ENCODE results near the gene SGMS1.

The SGMS1 gene

GRCh38 chr10:50526185-50526584 lies 97.6 kb downstream of the SGMS1 start:
- TF ChIP-seq CTCF (IDR thresholded peaks at IDR 0.05; ENCODE audit: low read depth, low read length) (no peak), EZH2phosphoT487 (IDR thresholded peaks at IDR 0.05; ENCODE audit: low read depth) (no peak)
- no peaks in the 10 kb centered on the region for H3K79me2 ChIP-seq (ENCODE audit: low read length)

GRCh38 chr10:50523357-50523756 lies 100.4 kb downstream of the SGMS1 start:
- no peak for TF ChIP-seq CTCF (IDR thresholded peaks at IDR 0.05; ENCODE audit: low read depth, low read length)
- no peak for TF ChIP-seq EZH2phosphoT487 (IDR thresholded peaks at IDR 0.05; ENCODE audit: low read depth)
- Histone ChIP-seq H3K79me2 (ENCODE audit: low read length) (no peaks in the 10 kb centered on the region), H3K27ac (ENCODE audit: low read length) (no peak overlapping the region), H2AFZ (ENCODE audit: low read depth, low read length) (no peak overlapping the region), H3K27me3 (ENCODE audit: low read depth, low read length) (no peaks in the 10 kb centered on the region), H3K4me1 (ENCODE audit: low read length) (peaks cover 4% of the 10 kb centered on the region), H3K9me3 (ENCODE audit: insufficient read depth, low read length) (no peaks in the 10 kb centered on the region), H3K9ac (ENCODE audit: low read length) (no peak overlapping the region), H4K20me1 (ENCODE audit: insufficient read depth, low read length) (no peaks in the 10 kb centered on the region), H3K36me3 (replicated peaks; ENCODE audit: low read depth, low read length) (no peaks in the 10 kb centered on the region), H3K4me3 (ENCODE audit: low read length) (no peak overlapping the region), H3K4me2 (ENCODE audit: low read length) (no peak overlapping the region)

More at GRCh38 chr10:50526185-50526584, 97.6 kb downstream of the SGMS1 start:
- Histone ChIP-seq H3K9me3 (ENCODE audit: insufficient read depth, low read length) (no peaks in the 10 kb centered on the region), H3K36me3 (replicated peaks; ENCODE audit: low read depth, low read length) (no peaks in the 10 kb centered on the region), H3K4me3 (ENCODE audit: low read length) (no peak overlapping the region), H3K9ac (ENCODE audit: low read length) (no peak overlapping the region), H3K27ac (ENCODE audit: low read length) (no peak overlapping the region), H3K4me2 (ENCODE audit: low read length) (no peak overlapping the region), H4K20me1 (ENCODE audit: insufficient read depth, low read length) (no peaks in the 10 kb centered on the region), H3K27me3 (ENCODE audit: low read depth, low read length) (no peaks in the 10 kb centered on the region), H3K4me1 (ENCODE audit: low read length) (peaks cover 5% of the 10 kb centered on the region), H2AFZ (ENCODE audit: low read depth, low read length) (no peak overlapping the region)

DNA sequence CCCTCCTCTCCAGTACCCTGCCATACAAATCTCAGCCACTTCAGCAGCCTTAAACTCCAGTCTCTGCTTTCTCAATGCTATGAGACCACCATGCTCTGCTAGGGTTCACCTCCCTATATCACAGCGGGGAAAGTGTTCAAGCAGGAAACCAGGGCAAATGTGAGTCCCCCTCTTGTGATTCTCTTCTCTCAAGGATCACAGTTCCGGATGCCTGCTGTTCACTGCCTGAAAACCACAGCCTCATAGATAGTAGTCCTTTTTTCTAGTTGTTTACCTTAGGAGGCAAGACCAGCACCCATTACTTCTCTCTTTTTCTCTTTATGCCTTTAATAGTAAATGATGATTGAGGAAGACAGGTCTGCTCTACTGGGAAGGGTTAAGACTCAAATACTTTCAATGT lies 100.8 kb downstream of the SGMS1 start:
- H3K36me3 ChIP-seq (replicated peaks; ENCODE audit: low read depth, low read length), result no peaks in the 10 kb centered on the region
- no peak overlapping the region for H3K4me2 ChIP-seq (ENCODE audit: low read length)
- no peaks in the 10 kb centered on the region for H3K9me3 ChIP-seq (ENCODE audit: insufficient read depth, low read length)
- no peaks in the 10 kb centered on the region for H3K79me2 ChIP-seq (ENCODE audit: low read length)
- no peaks in the 10 kb centered on the region for H3K27me3 ChIP-seq (ENCODE audit: low read depth, low read length)
- no peak for TF ChIP-seq EZH2phosphoT487 (IDR thresholded peaks at IDR 0.05; ENCODE audit: low read depth)
- TF ChIP-seq CTCF (IDR thresholded peaks at IDR 0.05; ENCODE audit: low read depth, low read length), result no peak
- H3K9ac ChIP-seq (ENCODE audit: low read length), result no peak overlapping the region
- H4K20me1 ChIP-seq (ENCODE audit: insufficient read depth, low read length), result no peaks in the 10 kb centered on the region
- H3K4me1 ChIP-seq (ENCODE audit: low read length), result no peaks in the 10 kb centered on the region
- H2AFZ ChIP-seq (ENCODE audit: low read depth, low read length), result no peak overlapping the region
- H3K4me3 ChIP-seq (ENCODE audit: low read length), result no peak overlapping the region
- H3K27ac ChIP-seq (ENCODE audit: low read length), result no peak overlapping the region

- Histone ChIP-seq H3K4me3 (ENCODE audit: low read length) (no peak overlapping the region), H3K9ac (ENCODE audit: low read length) (no peak overlapping the region), H3K4me1 (ENCODE audit: low read length) (peaks cover 1% of the 10 kb centered on the region; the same call in 1 of the 2 replicates), H3K27ac (ENCODE audit: low read length) (no peak overlapping the region), H3K4me2 (ENCODE audit: low read length) (no peak overlapping the region), H4K20me1 (ENCODE audit: insufficient read depth, low read length) (no peaks in the 10 kb centered on the region), H3K79me2 (ENCODE audit: low read length) (no peaks in the 10 kb centered on the region), H2AFZ (ENCODE audit: low read depth, low read length) (no peak overlapping the region), H3K27me3 (ENCODE audit: low read depth, low read length) (no peaks in the 10 kb centered on the region), H3K36me3 (replicated peaks; ENCODE audit: low read depth, low read length) (no peaks in the 10 kb centered on the region), H3K9me3 (ENCODE audit: insufficient read depth, low read length) (no peaks in the 10 kb centered on the region)
- TF ChIP-seq EZH2phosphoT487 (IDR thresholded peaks at IDR 0.05; ENCODE audit: low read depth), result no peak
- no peak for TF ChIP-seq CTCF (IDR thresholded peaks at IDR 0.05; ENCODE audit: low read depth, low read length)
Observed at GRCh38 chr10:50520115-50520514, 103.6 kb downstream of the SGMS1 start.
